Natural killer cell (primary cell): ENCODE measurements around the gene CSNK2A2. TPM values are rescaled to one million over a fixed set of nuclear protein-coding genes. Genes with fewer than 3 reads are reported as not detected.

ENCODE experiments used
- ATAC-seq, 3 donors: fragments of 150-1000 bp in 2 of 3; fragments of 200-7000 bp in 1 of 3; cut with Tn5 transposase; 1 replicate in 1 of 3; 2 replicates in 2 of 3; pipeline ENCODE4 v1.10.0; 2021; ENCODE audit warnings: mild to moderate bottlenecking in 2 of 3, moderate library complexity in 2 of 3
- DNase-seq, 2 donors: peaks; one replicate each; pipeline versions ENCODE4 v3.0.0 to v3.0.0-alpha.2; 2013 to 2021; ENCODE audit warnings: mixed read lengths in 1 of 2
- H3K27ac ChIP-seq: one replicate; pipeline ENCODE4 v1.5.1; 2013; ENCODE audit warnings: mild to moderate bottlenecking, low read length
- H3K27me3 ChIP-seq: one replicate; pipeline ENCODE4 v1.6.1; 2013; ENCODE audit warnings: low read length; ENCODE audit not compliant: control insufficient read depth, insufficient read depth
- H3K36me3 ChIP-seq: one replicate; pipeline ENCODE4 v1.6.1; 2013; ENCODE audit warnings: low read length; ENCODE audit not compliant: control insufficient read depth, insufficient read depth
- H3K4me1 ChIP-seq: one replicate; pipeline ENCODE4 v1.6.1; 2013; ENCODE audit warnings: low read length; ENCODE audit not compliant: control insufficient read depth, insufficient read depth
- H3K4me3 ChIP-seq: one replicate; pipeline ENCODE4 v1.5.1; 2013; ENCODE audit warnings: low read length
- H3K9me3 ChIP-seq: one replicate; pipeline ENCODE4 v1.6.1; 2013; ENCODE audit warnings: low read length; ENCODE audit not compliant: control insufficient read depth, insufficient read depth
- H3K27ac Mint-ChIP-seq, 2 donors: one replicate each; pipeline ENCODE4 v1.8.0; 2022; ENCODE audit warnings: mild to moderate bottlenecking in 2 of 2, mixed read lengths in 2 of 2, moderate library complexity in 1 of 2
- H3K27me3 Mint-ChIP-seq, 2 donors: one replicate each; pipeline ENCODE4 v1.8.0; 2022; ENCODE audit warnings: low read depth in 2 of 2, mixed read lengths in 2 of 2
- H3K36me3 Mint-ChIP-seq: one replicate; pipeline ENCODE4 v1.8.0; 2022; ENCODE audit warnings: mixed read lengths
- H3K4me1 Mint-ChIP-seq, 2 donors: one replicate each; pipeline ENCODE4 v1.8.0; 2022; ENCODE audit warnings: mixed read lengths in 2 of 2
- H3K4me3 Mint-ChIP-seq: one replicate; pipeline ENCODE4 v1.8.0; 2022; ENCODE audit warnings: mild to moderate bottlenecking, moderate library complexity, mixed read lengths
- H3K9me3 Mint-ChIP-seq, 2 donors: one replicate each; pipeline ENCODE4 v1.8.0; 2022; ENCODE audit warnings: mixed read lengths in 2 of 2
- WGBS: methylation state at CpG from one replicate; pipeline ENCODE4 v1.1.7; 2013; ENCODE audit warnings: missing lambda C conversion rate; ENCODE audit not compliant: insufficient coverage; 5-methylcytosine and 5-hydroxymethylcytosine counted together
- intact Hi-C: fragments of 100-400 bp; cut with micrococcal nuclease; formaldehyde crosslinking; loops from one replicate; pipeline ENCODE4 v1.14.2; 2022
- total RNA-seq, 4 donors: library from RNA; stranded (reverse); fragments of 120-200 nt in 1 of 4; gene quantifications; one replicate each; pipeline versions ENCODE4 v1.2.3 to v1.2.4, GENCODE V29; 2013 to 2022
- TF ChIP-seq, protein P1 (sequence below): fragments of 200-600 bp; IDR thresholded peaks from one replicate; pipeline ENCODE4 v1.8.0; 2022; ENCODE audit warnings: antibody characterized with exemption

The CSNK2A2 gene
- total RNA-seq, 3 donors from 2014 or later (not counting 1 experiment from before 2014, with no cell fraction given): 53.2 to 61.1 (median 59.9) TPM

- no peaks in the 10 kb centered on the region for H3K27me3 Mint-ChIP-seq
- Histone ChIP-seq H3K27ac (no peak overlapping the region), H3K9me3 (no peaks in the 10 kb centered on the region), H3K4me3 (no peak overlapping the region), H3K4me1 (peaks cover 3% of the 10 kb centered on the region), H3K27me3 (no peaks in the 10 kb centered on the region), H3K36me3 (peaks cover 57% of the 10 kb centered on the region)
- TF ChIP-seq, protein P1, sequence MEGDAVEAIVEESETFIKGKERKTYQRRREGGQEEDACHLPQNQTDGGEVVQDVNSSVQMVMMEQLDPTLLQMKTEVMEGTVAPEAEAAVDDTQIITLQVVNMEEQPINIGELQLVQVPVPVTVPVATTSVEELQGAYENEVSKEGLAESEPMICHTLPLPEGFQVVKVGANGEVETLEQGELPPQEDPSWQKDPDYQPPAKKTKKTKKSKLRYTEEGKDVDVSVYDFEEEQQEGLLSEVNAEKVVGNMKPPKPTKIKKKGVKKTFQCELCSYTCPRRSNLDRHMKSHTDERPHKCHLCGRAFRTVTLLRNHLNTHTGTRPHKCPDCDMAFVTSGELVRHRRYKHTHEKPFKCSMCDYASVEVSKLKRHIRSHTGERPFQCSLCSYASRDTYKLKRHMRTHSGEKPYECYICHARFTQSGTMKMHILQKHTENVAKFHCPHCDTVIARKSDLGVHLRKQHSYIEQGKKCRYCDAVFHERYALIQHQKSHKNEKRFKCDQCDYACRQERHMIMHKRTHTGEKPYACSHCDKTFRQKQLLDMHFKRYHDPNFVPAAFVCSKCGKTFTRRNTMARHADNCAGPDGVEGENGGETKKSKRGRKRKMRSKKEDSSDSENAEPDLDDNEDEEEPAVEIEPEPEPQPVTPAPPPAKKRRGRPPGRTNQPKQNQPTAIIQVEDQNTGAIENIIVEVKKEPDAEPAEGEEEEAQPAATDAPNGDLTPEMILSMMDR: no peak
- intact Hi-C loops: no loop called here
- no peak overlapping the region for H3K4me3 Mint-ChIP-seq
- H3K9me3 Mint-ChIP-seq: no peaks in the 10 kb centered on the region
- peaks cover 32% of the 10 kb centered on the region for H3K36me3 Mint-ChIP-seq
- ATAC-seq (no peak), DNase-seq (no peak)
- 95% methylated on average over 3 of the region's 3 CpGs for WGBS
- peak overlapping the region in 1 of 2 donors; percentile 9 for H3K27ac Mint-ChIP-seq
- peaks cover 3 to 4% of the 10 kb centered on the region in 2 donors for H3K4me1 Mint-ChIP-seq
These were observed 37.1 kb downstream of the CSNK2A2 start for GRCh38 chr16:58160855-58161254.

DNA sequence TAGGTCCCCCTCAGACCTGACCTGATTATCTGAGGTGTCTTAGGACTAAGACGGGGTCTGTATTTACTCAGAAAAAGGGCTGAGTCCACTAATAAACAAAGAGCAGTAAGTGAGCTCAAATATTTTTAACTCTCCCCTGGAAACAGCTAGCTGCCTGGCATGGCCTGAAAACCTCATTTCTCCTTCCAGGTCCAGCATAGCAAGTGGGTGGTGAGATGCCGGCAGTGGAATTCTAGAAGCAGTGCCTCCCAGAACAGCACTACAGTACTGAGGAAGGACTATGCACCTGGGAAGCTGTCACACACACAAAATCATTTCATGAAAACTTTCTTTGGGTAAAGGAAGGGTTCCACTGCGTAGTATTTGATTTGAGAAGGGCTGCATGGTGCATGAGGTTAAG is 39.2 kb downstream of the CSNK2A2 start:
- 100% methylated on average over 2 of the region's 3 CpGs for WGBS
- no peaks in the 10 kb centered on the region for H3K9me3 Mint-ChIP-seq
- ATAC-seq: no peak

GRCh38 chr16:58157951-58158540 is 39.9 kb downstream of the CSNK2A2 start:
- peaks cover 7 to 15% of the 10 kb centered on the region in 2 donors for H3K4me1 Mint-ChIP-seq
- DNase-seq (no peak), ATAC-seq (no peak)
- TF ChIP-seq, protein P1: no peak
- no peak overlapping the region for H3K4me3 ChIP-seq
- H3K4me1 ChIP-seq: peaks cover 3% of the 10 kb centered on the region
- H3K27me3 Mint-ChIP-seq: no peaks in the 10 kb centered on the region
- no peak overlapping the region for H3K4me3 Mint-ChIP-seq
- peak overlapping the region in 1 of 2 donors; percentile 31 for H3K27ac Mint-ChIP-seq
- H3K36me3 ChIP-seq: peaks cover 29% of the 10 kb centered on the region
- H3K27ac ChIP-seq: no peak overlapping the region
- WGBS: 89% methylated on average over 29 of the region's 29 CpGs
- no peaks in the 10 kb centered on the region for H3K9me3 ChIP-seq
- H3K36me3 Mint-ChIP-seq: peaks cover 4% of the 10 kb centered on the region
- intact Hi-C loops: no loop called here
- no peaks in the 10 kb centered on the region for H3K9me3 Mint-ChIP-seq
- no peaks in the 10 kb centered on the region for H3K27me3 ChIP-seq

More for the DNA sequence above, 39.2 kb downstream of the CSNK2A2 start:
- DNase-seq: no peak
- intact Hi-C loops: no loop called here
- Histone ChIP-seq H3K4me3 (no peak overlapping the region), H3K36me3 (peaks cover 35% of the 10 kb centered on the region), H3K27me3 (no peaks in the 10 kb centered on the region), H3K27ac (no peak overlapping the region), H3K9me3 (no peaks in the 10 kb centered on the region), H3K4me1 (peaks cover 3% of the 10 kb centered on the region)
- Mint-ChIP-seq H3K36me3 (peaks cover 11% of the 10 kb centered on the region), H3K4me3 (no peak overlapping the region), H3K27me3 (no peaks in the 10 kb centered on the region), H3K4me1 (peaks cover 7 to 15% of the 10 kb centered on the region in 2 donors), H3K27ac (peak overlapping the region in 1 of 2 donors; percentile 31)
- TF ChIP-seq, protein P1: no peak

DNA sequence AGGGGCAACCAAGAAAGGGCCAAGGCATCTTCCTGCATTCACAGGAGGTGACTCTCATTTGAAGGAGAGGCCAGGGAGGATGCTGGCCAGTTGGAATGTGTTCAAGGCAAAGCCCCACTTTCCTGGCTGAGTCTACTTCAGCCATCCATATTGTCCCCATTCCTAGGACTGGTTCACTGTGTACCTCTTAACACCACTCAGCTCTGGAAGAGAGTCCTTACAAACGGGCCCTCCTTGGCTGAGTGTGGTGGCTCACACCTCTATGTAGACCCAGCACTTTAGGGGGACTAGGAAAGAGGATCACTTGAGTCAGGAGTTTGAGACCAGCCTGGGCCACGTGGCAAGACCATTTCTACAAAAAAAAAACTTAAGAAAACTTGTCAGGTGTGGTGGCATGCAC is 40.7 kb downstream of the CSNK2A2 start:
- no peak overlapping the region for H3K27ac Mint-ChIP-seq
- DNase-seq: no peak
- intact Hi-C loops: no loop called here
- ATAC-seq: no peak
- Histone ChIP-seq H3K27ac (no peak overlapping the region), H3K27me3 (no peaks in the 10 kb centered on the region), H3K36me3 (peaks cover 21% of the 10 kb centered on the region), H3K4me1 (peaks cover 3% of the 10 kb centered on the region), H3K4me3 (no peak overlapping the region), H3K9me3 (no peaks in the 10 kb centered on the region)
- H3K4me3 Mint-ChIP-seq: no peak overlapping the region
- peaks cover 7 to 15% of the 10 kb centered on the region in 2 donors for H3K4me1 Mint-ChIP-seq
- no peaks in the 10 kb centered on the region for H3K27me3 Mint-ChIP-seq
- H3K36me3 Mint-ChIP-seq: no peaks in the 10 kb centered on the region
- H3K9me3 Mint-ChIP-seq: no peaks in the 10 kb centered on the region
- TF ChIP-seq, protein P1: no peak
- 92% methylated on average over 2 of the region's 2 CpGs for WGBS
